Measurements from ENCODE around the gene PIP4P1. TPM values are rescaled to one million over a fixed set of nuclear protein-coding genes. Genes with fewer than 3 reads are reported as not detected.

Gene PIP4P1
- total and polyA plus RNA-seq, 8 donors, result 2.0 to 30.5 (median 22.4) TPM

DNA sequence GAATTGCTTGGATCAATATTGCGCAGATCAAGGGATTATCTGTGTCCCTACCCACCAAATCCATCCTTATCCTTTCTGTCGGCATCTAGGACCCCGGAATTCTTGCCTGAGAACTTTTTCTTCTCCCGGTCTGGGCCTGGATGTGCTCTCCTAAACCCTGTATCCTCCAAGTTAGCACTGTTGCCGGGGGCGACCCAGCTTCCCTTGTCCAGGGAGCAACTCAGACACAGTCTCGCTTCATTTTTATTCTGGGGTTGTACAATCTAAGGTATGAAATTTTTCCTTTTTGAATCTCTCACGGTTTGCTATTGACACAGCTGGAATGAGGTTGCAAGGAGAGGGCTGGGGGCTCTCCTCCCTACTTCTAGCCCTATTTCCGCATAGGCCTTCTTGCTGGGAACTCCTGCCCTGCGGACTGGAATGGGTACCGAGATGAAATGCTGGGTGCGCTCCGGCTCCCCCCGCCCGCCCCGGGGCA is 7.6 kb upstream of the PIP4P1 start:
- H3K9me3 ChIP-seq, result no peaks in the 10 kb centered on the region
- TF ChIP-seq POLR2A (IDR thresholded peaks at IDR 0.05) (no peak), EP300 (IDR thresholded peaks at IDR 0.05) (no peak), POLR2AphosphoS5 (IDR thresholded peaks at IDR 0.05) (no peak)
- TF ChIP-seq, protein P1, sequence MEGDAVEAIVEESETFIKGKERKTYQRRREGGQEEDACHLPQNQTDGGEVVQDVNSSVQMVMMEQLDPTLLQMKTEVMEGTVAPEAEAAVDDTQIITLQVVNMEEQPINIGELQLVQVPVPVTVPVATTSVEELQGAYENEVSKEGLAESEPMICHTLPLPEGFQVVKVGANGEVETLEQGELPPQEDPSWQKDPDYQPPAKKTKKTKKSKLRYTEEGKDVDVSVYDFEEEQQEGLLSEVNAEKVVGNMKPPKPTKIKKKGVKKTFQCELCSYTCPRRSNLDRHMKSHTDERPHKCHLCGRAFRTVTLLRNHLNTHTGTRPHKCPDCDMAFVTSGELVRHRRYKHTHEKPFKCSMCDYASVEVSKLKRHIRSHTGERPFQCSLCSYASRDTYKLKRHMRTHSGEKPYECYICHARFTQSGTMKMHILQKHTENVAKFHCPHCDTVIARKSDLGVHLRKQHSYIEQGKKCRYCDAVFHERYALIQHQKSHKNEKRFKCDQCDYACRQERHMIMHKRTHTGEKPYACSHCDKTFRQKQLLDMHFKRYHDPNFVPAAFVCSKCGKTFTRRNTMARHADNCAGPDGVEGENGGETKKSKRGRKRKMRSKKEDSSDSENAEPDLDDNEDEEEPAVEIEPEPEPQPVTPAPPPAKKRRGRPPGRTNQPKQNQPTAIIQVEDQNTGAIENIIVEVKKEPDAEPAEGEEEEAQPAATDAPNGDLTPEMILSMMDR (IDR thresholded peaks at IDR 0.05), result no peak
- WGBS, 5 donors, result 22 to 38% (median 25%) methylated on average over 10 to 16 of the region's 16 CpGs
- intact Hi-C loops (cut with DNase I; ENCODE audit: low total_unique reads), result no loop called here
- peaks cover 14 to 45% (median 28%) of the 10 kb centered on the region in 4 donors for H3K4me1 ChIP-seq
- peaks cover 0 to 19% (median 16%) of the 10 kb centered on the region in 4 donors for H3K36me3 ChIP-seq
- no peaks in the 10 kb centered on the region for H3K27me3 ChIP-seq
- peak overlapping the region; percentile 91 to 96 (median 92) for H3K27ac ChIP-seq
- H3K4me3 ChIP-seq, result peak overlapping the region; percentile 70 to 76 (median 74)
- no peak for DNase-seq

DNA sequence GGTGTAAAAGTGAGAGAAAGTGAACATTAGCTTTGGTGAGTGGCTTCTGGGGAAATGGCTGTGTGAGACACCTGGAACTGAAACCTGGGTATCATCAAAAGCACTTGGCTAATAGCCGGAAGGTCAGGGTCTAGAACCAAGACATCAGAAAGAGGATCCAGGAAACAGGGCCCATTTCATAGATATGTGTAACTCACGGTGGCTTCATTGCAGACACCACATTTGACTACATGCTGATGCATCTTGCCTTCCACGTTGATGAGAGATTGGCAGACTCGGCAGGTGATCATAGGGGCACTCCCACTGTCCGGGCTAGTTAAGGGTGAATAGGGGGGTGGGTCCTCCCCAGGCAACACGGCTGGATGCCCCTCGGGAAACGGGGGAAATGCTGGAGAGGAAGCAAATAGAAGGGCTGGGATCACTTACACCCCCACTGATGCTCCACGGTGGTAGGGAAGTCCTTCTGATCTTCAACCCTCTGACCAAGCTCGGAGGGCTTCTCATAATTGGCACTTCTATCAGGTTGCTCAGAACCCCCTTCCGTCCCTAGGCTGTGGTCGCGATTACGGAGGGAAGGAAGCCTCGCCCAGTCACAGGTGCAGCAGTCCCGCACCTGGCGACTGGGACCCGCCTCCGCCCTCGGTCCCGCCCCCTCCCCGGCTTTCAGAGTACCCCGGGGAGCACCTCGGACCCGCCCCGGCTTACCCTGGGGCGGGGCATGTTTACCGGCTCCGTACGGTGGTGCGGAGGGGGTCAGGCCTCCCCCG is 593 bp downstream of the PIP4P1 start:
- peak; percentile 68 to 86 for DNase-seq
- Histone ChIP-seq H3K27ac (peak overlapping the region; percentile 96 to 99 (median 98)), H3K4me1 (peaks cover 21 to 59% (median 51%) of the 10 kb centered on the region in 4 donors), H3K4me3 (peak overlapping the region; percentile 88 to 99 (median 91)), H3K27me3 (no peaks in the 10 kb centered on the region), H3K36me3 (peaks cover 30 to 42% (median 37%) of the 10 kb centered on the region in 4 donors), H3K9me3 (no peaks in the 10 kb centered on the region)
- intact Hi-C loops (cut with DNase I; ENCODE audit: low total_unique reads), result no loop called here
- 3 to 9% (median 4%) methylated on average over 17 to 32 of the region's 32 CpGs for WGBS, 5 donors
- TF ChIP-seq, protein P1 (IDR thresholded peaks at IDR 0.05), result no peak
- TF ChIP-seq POLR2A (IDR thresholded peaks at IDR 0.05), result no peak
- TF ChIP-seq EP300 (IDR thresholded peaks at IDR 0.05), result no peak
- TF ChIP-seq POLR2AphosphoS5 (IDR thresholded peaks at IDR 0.05), result no peak

DNA sequence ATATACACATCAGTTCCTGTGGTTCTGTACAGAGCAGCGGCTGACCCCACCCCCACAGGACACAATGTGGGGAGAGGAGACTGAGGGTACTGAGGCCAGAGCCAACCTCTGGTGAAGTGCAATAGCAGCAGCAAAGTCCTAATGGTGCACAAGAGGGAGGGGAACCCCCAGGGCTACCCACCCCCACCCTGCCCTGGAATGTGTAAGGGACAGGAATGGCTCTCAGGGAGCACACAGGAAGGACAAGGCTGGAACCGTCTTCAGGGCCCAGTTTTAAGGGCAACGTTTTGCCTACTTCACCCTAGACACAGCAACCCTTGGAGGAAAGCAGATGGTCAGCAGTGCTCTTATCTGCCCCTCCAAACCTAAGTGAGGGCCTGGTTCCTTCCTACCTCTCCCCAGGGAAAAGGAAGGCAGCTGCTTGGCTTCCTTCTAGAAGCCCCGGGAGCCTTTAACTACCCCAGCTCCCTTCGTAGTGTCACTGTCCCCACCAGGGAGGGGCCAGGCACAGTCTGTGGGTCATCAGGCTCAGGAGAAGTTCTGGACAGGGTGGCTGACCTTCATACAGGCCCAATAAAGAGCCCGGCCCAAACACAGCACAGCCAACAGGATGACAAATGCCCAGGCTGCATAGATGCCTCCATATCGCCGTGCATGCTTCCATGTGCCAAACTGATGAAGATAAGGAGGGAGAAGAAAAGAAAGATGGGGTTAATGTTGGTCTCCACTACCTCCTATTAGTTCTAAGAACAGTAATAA is 3.0 kb downstream of the PIP4P1 start:
- intact Hi-C loops (cut with DNase I; ENCODE audit: low total_unique reads), result no loop called here

More for the DNA sequence above, 3.0 kb downstream of the PIP4P1 start:
- H3K9me3 ChIP-seq, result no peaks in the 10 kb centered on the region
- TF ChIP-seq, protein P1 (IDR thresholded peaks at IDR 0.05), result no peak
- TF ChIP-seq POLR2A (IDR thresholded peaks at IDR 0.05) (no peak), EP300 (IDR thresholded peaks at IDR 0.05) (no peak), POLR2AphosphoS5 (IDR thresholded peaks at IDR 0.05) (no peak)
- H3K36me3 ChIP-seq, result peaks cover 30 to 42% (median 37%) of the 10 kb centered on the region in 4 donors
- H3K4me3 ChIP-seq, result no peak overlapping the region
- H3K27me3 ChIP-seq, result no peaks in the 10 kb centered on the region
- 37 to 62% (median 52%) methylated on average over 6 to 8 of the region's 8 CpGs for WGBS, 5 donors
- no peak for DNase-seq
- peaks cover 30 to 70% (median 63%) of the 10 kb centered on the region in 4 donors for H3K4me1 ChIP-seq
- peak overlapping the region in 4 of 5 donors; percentile 13 to 96 (median 16) for H3K27ac ChIP-seq

Measured in stomach (tissue), 9 donors.